Measurements from ENCODE around the gene F3.

DNA sequence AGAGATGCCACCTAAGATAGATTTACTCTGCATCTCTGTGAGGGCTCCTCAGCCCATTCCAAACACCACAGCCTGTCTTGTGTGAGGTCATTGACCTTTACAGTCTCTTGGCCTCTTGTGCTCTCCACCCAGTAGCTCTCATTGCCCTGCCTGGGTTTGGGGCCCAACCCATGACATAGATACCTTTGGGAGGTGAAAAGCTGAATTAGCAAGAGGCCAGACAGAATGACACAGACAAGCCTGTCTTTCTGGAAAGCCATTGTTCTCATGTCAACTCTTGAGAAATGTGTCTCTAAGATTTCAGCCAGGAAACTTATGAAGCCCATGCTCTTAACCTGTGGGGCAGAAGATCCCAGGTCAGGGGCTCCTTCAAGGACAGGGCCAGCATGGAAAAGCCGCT lies 18.4 kb upstream of the F3 start:
- TF ChIP-seq, protein P1, sequence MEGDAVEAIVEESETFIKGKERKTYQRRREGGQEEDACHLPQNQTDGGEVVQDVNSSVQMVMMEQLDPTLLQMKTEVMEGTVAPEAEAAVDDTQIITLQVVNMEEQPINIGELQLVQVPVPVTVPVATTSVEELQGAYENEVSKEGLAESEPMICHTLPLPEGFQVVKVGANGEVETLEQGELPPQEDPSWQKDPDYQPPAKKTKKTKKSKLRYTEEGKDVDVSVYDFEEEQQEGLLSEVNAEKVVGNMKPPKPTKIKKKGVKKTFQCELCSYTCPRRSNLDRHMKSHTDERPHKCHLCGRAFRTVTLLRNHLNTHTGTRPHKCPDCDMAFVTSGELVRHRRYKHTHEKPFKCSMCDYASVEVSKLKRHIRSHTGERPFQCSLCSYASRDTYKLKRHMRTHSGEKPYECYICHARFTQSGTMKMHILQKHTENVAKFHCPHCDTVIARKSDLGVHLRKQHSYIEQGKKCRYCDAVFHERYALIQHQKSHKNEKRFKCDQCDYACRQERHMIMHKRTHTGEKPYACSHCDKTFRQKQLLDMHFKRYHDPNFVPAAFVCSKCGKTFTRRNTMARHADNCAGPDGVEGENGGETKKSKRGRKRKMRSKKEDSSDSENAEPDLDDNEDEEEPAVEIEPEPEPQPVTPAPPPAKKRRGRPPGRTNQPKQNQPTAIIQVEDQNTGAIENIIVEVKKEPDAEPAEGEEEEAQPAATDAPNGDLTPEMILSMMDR (IDR thresholded peaks at IDR 0.05 in 8 of 11, conservative IDR thresholded peaks at IDR 0.05 in 3 of 11) = no peak
- TF ChIP-seq POLR2A (IDR thresholded peaks at IDR 0.05) = no peak
- no peak for TF ChIP-seq POLR2AphosphoS5 (IDR thresholded peaks at IDR 0.05)
